ENCODE data around the gene MAZ. TPM values are rescaled to one million over a fixed set of nuclear protein-coding genes. Genes with fewer than 3 reads are reported as not detected.

MAZ gene
- total RNA-seq, 1 donor from 2014 or later, result 358 TPM

DNA sequence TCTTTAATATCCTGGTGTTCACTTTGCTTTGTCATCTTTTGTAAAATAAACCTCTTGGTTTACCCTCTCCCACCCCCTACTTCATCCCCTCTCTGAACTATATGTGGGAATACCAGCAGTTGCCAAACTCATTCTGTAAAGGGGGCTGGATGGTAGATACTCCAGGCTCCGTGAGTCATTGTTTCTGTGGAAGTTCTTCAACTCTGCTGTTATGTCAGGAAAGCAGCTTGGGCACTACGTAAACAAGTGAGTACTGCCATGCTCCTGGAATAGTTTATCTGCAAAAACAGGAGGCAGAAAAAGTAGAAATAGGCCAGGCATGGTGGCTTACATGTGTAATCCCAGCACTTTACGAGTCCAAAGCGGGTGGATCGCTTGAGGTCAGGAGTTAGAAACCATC is 31.5 kb downstream of the MAZ start:
- no peak for DNase-seq (ENCODE audit: low spot score)
- Mint-ChIP-seq H3K27me3 (ENCODE audit: low read depth) (no peaks in the 10 kb centered on the region), H3K27ac (ENCODE audit: unreplicated experiment) (no peak overlapping the region), H3K4me3 (ENCODE audit: unreplicated experiment) (no peak overlapping the region), H3K4me1 (ENCODE audit: low read depth) (no peaks in the 10 kb centered on the region), H3K36me3 (ENCODE audit: low read depth) (peaks cover 36% of the 10 kb centered on the region), H3K9me3 (ENCODE audit: low read depth) (no peaks in the 10 kb centered on the region)
- TF ChIP-seq, protein P1, sequence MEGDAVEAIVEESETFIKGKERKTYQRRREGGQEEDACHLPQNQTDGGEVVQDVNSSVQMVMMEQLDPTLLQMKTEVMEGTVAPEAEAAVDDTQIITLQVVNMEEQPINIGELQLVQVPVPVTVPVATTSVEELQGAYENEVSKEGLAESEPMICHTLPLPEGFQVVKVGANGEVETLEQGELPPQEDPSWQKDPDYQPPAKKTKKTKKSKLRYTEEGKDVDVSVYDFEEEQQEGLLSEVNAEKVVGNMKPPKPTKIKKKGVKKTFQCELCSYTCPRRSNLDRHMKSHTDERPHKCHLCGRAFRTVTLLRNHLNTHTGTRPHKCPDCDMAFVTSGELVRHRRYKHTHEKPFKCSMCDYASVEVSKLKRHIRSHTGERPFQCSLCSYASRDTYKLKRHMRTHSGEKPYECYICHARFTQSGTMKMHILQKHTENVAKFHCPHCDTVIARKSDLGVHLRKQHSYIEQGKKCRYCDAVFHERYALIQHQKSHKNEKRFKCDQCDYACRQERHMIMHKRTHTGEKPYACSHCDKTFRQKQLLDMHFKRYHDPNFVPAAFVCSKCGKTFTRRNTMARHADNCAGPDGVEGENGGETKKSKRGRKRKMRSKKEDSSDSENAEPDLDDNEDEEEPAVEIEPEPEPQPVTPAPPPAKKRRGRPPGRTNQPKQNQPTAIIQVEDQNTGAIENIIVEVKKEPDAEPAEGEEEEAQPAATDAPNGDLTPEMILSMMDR (IDR thresholded peaks at IDR 0.05), result no peak

DNA sequence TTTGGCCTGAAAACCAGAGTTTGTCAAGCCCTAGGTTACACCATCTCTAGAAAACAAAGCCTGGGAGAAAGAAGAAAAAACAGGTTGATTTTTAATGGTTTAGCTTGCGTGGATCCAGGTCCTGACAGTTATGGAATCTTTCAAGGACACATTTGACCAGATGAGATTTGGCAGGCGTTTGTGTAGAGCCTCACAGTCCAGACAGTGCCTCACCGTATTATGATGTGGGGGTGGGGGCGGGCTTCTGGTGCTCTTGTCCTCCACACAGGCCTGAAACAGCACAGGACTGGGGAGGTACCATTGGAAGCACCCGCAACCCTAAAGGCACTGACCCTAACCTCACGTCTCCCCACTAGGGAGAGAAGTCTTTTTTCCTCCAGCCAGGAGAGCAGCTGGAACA is 33.5 kb downstream of the MAZ start:
- no peaks in the 10 kb centered on the region for H3K27me3 Mint-ChIP-seq (ENCODE audit: low read depth)
- H3K36me3 Mint-ChIP-seq (ENCODE audit: low read depth), result peaks cover 33% of the 10 kb centered on the region
- TF ChIP-seq, protein P1 (IDR thresholded peaks at IDR 0.05), result no peak
- no peak overlapping the region for H3K4me3 Mint-ChIP-seq (ENCODE audit: unreplicated experiment)
- H3K4me1 Mint-ChIP-seq (ENCODE audit: low read depth), result no peaks in the 10 kb centered on the region
- H3K27ac Mint-ChIP-seq (ENCODE audit: unreplicated experiment), result no peak overlapping the region
- H3K9me3 Mint-ChIP-seq (ENCODE audit: low read depth), result no peaks in the 10 kb centered on the region
- no peak for DNase-seq (ENCODE audit: low spot score)

DNA sequence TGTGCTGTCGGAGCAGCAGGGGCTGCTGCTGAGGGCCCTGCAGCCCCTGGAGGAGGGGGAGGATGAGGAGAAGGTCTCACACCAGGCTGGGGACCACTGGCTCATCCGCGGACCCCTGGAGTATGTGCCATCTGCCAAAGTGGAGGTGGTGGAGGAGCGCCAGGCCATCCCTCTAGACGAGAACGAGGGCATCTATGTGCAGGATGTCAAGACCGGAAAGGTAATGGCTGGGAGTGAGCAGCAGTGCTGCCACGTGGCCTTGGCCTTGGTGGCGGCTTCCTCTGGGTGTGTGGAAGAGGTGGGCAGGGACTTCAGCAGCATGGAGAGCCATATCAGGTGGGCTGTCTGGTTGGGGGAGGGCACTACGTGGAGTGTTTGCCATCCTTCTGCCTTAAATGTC is 33.9 kb downstream of the MAZ start:
- no peak for DNase-seq (ENCODE audit: low spot score)
- TF ChIP-seq, protein P1 (IDR thresholded peaks at IDR 0.05), result no peak
- no peak overlapping the region for H3K4me3 Mint-ChIP-seq (ENCODE audit: unreplicated experiment)
- no peak overlapping the region for H3K27ac Mint-ChIP-seq (ENCODE audit: unreplicated experiment)
- no peaks in the 10 kb centered on the region for H3K9me3 Mint-ChIP-seq (ENCODE audit: low read depth)
- peaks cover 36% of the 10 kb centered on the region for H3K36me3 Mint-ChIP-seq (ENCODE audit: low read depth)
- no peaks in the 10 kb centered on the region for H3K4me1 Mint-ChIP-seq (ENCODE audit: low read depth)
- H3K27me3 Mint-ChIP-seq (ENCODE audit: low read depth), result no peaks in the 10 kb centered on the region

DNA sequence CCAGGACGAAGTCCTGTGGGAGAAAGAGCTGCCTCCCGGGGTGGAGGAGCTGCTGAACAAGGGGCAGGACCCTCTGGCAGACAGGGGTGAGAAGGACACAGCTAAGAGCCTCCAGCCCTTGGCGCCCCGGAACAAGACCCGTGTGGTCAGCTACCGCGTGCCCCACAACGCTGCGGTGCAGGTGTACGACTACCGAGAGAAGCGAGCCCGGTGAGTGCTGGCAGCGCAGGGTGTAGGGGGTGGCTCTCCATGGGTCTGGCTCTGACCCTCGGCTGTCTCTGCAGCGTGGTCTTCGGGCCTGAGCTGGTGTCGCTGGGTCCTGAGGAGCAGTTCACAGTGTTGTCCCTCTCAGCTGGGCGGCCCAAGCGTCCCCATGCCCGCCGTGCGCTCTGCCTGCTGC is 35.3 kb downstream of the MAZ start:
- Mint-ChIP-seq H3K9me3 (ENCODE audit: low read depth) (no peaks in the 10 kb centered on the region), H3K4me1 (ENCODE audit: low read depth) (no peaks in the 10 kb centered on the region), H3K4me3 (ENCODE audit: unreplicated experiment) (no peak overlapping the region), H3K36me3 (ENCODE audit: low read depth) (peaks cover 36% of the 10 kb centered on the region), H3K27me3 (ENCODE audit: low read depth) (no peaks in the 10 kb centered on the region), H3K27ac (ENCODE audit: unreplicated experiment) (no peak overlapping the region)
- TF ChIP-seq, protein P1 (IDR thresholded peaks at IDR 0.05), result no peak
- no peak for DNase-seq (ENCODE audit: low spot score)

DNA sequence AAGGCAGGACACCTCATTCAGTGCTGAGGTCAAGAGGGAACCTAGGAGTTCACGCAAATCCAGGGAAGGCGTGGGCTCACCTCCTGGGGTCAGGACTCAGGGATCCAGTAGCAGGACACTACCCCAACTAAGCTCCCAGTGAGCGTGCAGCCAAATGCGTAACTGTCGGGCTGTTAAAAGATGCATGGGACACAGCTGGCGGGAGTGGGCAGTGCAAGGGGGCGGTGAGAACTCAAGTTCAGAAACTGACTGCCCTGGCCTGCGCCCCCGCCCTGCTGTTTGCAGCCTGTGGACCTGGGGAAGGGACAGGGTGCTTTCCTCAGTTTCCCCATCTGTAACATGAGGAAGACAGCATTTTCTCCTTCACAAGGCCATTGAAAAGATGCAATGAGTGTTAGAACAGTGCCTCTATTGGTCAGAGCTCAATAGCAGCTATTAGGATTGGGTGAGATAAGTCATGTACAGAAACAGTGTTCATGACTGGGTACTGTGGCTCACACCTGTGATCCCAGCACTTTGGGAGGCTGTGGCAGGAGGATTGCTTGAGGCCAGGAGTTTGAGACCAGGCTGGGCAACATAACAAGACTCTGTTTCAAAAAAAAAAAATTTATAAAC is 36.5 kb downstream of the MAZ start:
- peak overlapping the region; percentile 54 for H3K27ac Mint-ChIP-seq (ENCODE audit: unreplicated experiment)

More for the DNA sequence above, 36.5 kb downstream of the MAZ start:
- H3K36me3 Mint-ChIP-seq (ENCODE audit: low read depth), result peaks cover 33% of the 10 kb centered on the region
- no peaks in the 10 kb centered on the region for H3K9me3 Mint-ChIP-seq (ENCODE audit: low read depth)
- DNase-seq (ENCODE audit: low spot score), result no peak
- no peaks in the 10 kb centered on the region for H3K4me1 Mint-ChIP-seq (ENCODE audit: low read depth)
- TF ChIP-seq, protein P1 (IDR thresholded peaks at IDR 0.05), result no peak
- no peak overlapping the region for H3K4me3 Mint-ChIP-seq (ENCODE audit: unreplicated experiment)
- no peaks in the 10 kb centered on the region for H3K27me3 Mint-ChIP-seq (ENCODE audit: low read depth)

Data from chondrocyte (in vitro differentiated cells).